ENCODE data around the gene ITPR3. TPM values are rescaled to one million over a fixed set of nuclear protein-coding genes. Genes with fewer than 3 reads are reported as not detected.

The ITPR3 gene
- polyA plus RNA-seq, 1 donor (not counting 4 experiments of a cell fraction or from before 2014, with no cell fraction given) = 43.3 TPM

DNA sequence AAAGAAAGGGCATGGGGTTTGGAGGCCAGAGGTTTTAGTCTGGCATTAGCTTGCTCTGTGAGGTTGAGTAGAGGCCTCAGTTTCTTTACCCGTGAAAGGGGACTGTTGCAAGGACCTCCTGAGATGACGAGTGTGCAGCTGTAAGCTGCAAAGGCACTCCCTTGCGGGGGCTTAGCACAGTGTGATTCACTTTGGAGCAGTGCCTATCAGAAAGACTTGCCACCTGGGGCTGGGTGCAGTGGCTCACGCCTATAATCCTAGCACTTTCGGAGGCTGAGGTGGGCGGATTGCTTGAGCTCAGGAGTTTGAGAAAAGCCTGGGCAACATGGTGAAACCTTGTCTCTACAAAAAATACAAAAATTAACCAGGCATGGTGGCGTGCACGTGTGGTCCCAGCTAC lies 33.6 kb upstream of the ITPR3 start:
- FAIRE-seq = no peak
- H4K20me1 ChIP-seq (ENCODE audit: control insufficient read depth, extremely low read depth, insufficient read depth, low read length) = no peaks in the 10 kb centered on the region
- no peaks in the 10 kb centered on the region for H3K27me3 ChIP-seq (ENCODE audit: control insufficient read depth, extremely low read depth, insufficient read depth, low read length)
- no peaks in the 10 kb centered on the region for H3K9me1 ChIP-seq (ENCODE audit: control insufficient read depth, extremely low read depth, insufficient read depth, low read length)
- no peak overlapping the region for H2AFZ ChIP-seq (ENCODE audit: control insufficient read depth, low read length)
- H3K27ac ChIP-seq (ENCODE audit: control insufficient read depth, insufficient read depth, low read length) = no peak overlapping the region
- no peak for TF ChIP-seq EZH2 (IDR thresholded peaks at IDR 0.05; ENCODE audit: low read length)
- TF ChIP-seq, protein P1, sequence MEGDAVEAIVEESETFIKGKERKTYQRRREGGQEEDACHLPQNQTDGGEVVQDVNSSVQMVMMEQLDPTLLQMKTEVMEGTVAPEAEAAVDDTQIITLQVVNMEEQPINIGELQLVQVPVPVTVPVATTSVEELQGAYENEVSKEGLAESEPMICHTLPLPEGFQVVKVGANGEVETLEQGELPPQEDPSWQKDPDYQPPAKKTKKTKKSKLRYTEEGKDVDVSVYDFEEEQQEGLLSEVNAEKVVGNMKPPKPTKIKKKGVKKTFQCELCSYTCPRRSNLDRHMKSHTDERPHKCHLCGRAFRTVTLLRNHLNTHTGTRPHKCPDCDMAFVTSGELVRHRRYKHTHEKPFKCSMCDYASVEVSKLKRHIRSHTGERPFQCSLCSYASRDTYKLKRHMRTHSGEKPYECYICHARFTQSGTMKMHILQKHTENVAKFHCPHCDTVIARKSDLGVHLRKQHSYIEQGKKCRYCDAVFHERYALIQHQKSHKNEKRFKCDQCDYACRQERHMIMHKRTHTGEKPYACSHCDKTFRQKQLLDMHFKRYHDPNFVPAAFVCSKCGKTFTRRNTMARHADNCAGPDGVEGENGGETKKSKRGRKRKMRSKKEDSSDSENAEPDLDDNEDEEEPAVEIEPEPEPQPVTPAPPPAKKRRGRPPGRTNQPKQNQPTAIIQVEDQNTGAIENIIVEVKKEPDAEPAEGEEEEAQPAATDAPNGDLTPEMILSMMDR (optimal IDR thresholded peaks at IDR 0.05 in 1 of 3, IDR thresholded peaks at IDR 0.05 in 1 of 3, conservative IDR thresholded peaks at IDR 0.05 in 1 of 3; ENCODE audit: extremely low read depth in 1 of 3, insufficient read depth in 2 of 3, low read length in 3 of 3) = no peak
- no peaks in the 10 kb centered on the region for H3K79me2 ChIP-seq (ENCODE audit: control insufficient read depth, insufficient read depth, low read length)
- no peak for DNase-seq (ENCODE audit: low read depth, low spot score)
- no peaks in the 10 kb centered on the region for H3K36me3 ChIP-seq (ENCODE audit: control insufficient read depth in 2 of 2, extremely low read depth in 1 of 2, insufficient read depth in 2 of 2, low read length in 2 of 2)
- dilution Hi-C loops (cut with MboI; ENCODE audit: extremely low pct_ligation_motif_present, low sequenced_read_pairs) = no loop called here
- H3K4me3 ChIP-seq (ENCODE audit: control insufficient read depth in 2 of 3, extremely low read depth in 1 of 3, insufficient read depth in 2 of 3, low read depth in 1 of 3, low read length in 3 of 3) = no peak overlapping the region
- no peak overlapping the region for H3K4me2 ChIP-seq (ENCODE audit: control insufficient read depth, extremely low read depth, insufficient read depth, low read depth, low read length)
- H3K4me1 ChIP-seq (ENCODE audit: control insufficient read depth, extremely low read depth, insufficient read depth, low read length) = peaks cover 39% of the 10 kb centered on the region
- H3K9me3 ChIP-seq (ENCODE audit: control insufficient read depth, low read depth, low read length) = no peaks in the 10 kb centered on the region
- H3K9ac ChIP-seq (ENCODE audit: control insufficient read depth, extremely low read depth, insufficient read depth, low read length) = no peak overlapping the region

DNA sequence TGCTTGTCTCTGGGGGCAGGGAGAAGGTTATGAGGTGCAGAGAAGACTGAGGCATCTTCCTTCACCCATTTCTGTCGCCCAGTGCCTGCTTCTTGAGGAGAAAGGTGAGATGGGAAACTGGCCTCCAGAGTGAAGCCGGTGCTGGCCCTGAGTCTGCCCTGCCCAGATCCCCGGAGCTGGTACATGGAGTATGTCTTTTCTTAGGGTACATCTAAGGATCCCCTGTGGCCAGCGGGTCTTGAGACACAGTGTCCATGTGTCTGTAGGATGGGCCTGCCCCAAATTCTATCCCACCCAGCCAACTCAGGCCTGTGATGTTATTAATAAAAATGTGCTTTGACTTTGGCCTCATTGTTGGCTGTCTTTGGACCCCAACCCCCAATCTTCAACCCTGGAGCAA lies 32.2 kb upstream of the ITPR3 start:
- DNase-seq (ENCODE audit: low read depth, low spot score) (no peak), FAIRE-seq (no peak)
- Histone ChIP-seq H3K27ac (ENCODE audit: control insufficient read depth, insufficient read depth, low read length) (no peak overlapping the region), H3K27me3 (ENCODE audit: control insufficient read depth, extremely low read depth, insufficient read depth, low read length) (no peaks in the 10 kb centered on the region), H3K4me1 (ENCODE audit: control insufficient read depth, extremely low read depth, insufficient read depth, low read length) (peaks cover 49% of the 10 kb centered on the region), H4K20me1 (ENCODE audit: control insufficient read depth, extremely low read depth, insufficient read depth, low read length) (no peaks in the 10 kb centered on the region), H3K9me3 (ENCODE audit: control insufficient read depth, low read depth, low read length) (no peaks in the 10 kb centered on the region), H3K4me3 (ENCODE audit: control insufficient read depth in 2 of 3, extremely low read depth in 1 of 3, insufficient read depth in 2 of 3, low read depth in 1 of 3, low read length in 3 of 3) (no peak overlapping the region), H3K79me2 (ENCODE audit: control insufficient read depth, insufficient read depth, low read length) (no peaks in the 10 kb centered on the region), H3K9me1 (ENCODE audit: control insufficient read depth, extremely low read depth, insufficient read depth, low read length) (no peaks in the 10 kb centered on the region), H3K36me3 (ENCODE audit: control insufficient read depth in 2 of 2, extremely low read depth in 1 of 2, insufficient read depth in 2 of 2, low read length in 2 of 2) (no peaks in the 10 kb centered on the region), H3K9ac (ENCODE audit: control insufficient read depth, extremely low read depth, insufficient read depth, low read length) (no peak overlapping the region), H3K4me2 (ENCODE audit: control insufficient read depth, extremely low read depth, insufficient read depth, low read depth, low read length) (no peak overlapping the region), H2AFZ (ENCODE audit: control insufficient read depth, low read length) (no peak overlapping the region)
- TF ChIP-seq EZH2 (IDR thresholded peaks at IDR 0.05; ENCODE audit: low read length) = no peak
- dilution Hi-C loops (cut with MboI; ENCODE audit: extremely low pct_ligation_motif_present, low sequenced_read_pairs) = no loop called here

DNA sequence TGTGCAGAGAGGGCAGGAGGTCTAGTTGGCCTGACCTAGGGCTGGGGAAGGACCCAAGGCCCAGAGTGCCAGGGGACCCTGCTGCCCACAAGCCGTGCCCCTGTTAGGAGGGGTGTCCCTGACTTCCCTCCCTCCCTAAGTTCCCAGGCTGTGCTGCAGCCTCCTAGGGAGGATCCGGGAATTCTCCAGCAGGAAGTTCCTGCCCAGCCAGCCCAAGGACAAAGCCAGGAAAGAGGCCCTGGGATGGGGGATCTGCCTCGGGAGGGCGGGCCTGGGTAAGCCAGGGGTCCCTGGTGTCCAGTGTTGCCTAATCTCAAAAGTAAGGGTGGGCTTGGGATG lies 31.8 kb upstream of the ITPR3 start:
- H3K4me2 ChIP-seq (ENCODE audit: control insufficient read depth, extremely low read depth, insufficient read depth, low read depth, low read length) = no peak overlapping the region
- dilution Hi-C loops (cut with MboI; ENCODE audit: extremely low pct_ligation_motif_present, low sequenced_read_pairs) = no loop called here
- H3K27ac ChIP-seq (ENCODE audit: control insufficient read depth, insufficient read depth, low read length) = peak overlapping the region; percentile 96

More for the DNA sequence above, 31.8 kb upstream of the ITPR3 start:
- H3K9me1 ChIP-seq (ENCODE audit: control insufficient read depth, extremely low read depth, insufficient read depth, low read length) = no peaks in the 10 kb centered on the region
- peak overlapping the region; percentile 82 for H3K9ac ChIP-seq (ENCODE audit: control insufficient read depth, extremely low read depth, insufficient read depth, low read length)
- H3K4me3 ChIP-seq (ENCODE audit: control insufficient read depth in 2 of 3, extremely low read depth in 1 of 3, insufficient read depth in 2 of 3, low read depth in 1 of 3, low read length in 3 of 3) = no peak overlapping the region
- no peak for TF ChIP-seq EZH2 (IDR thresholded peaks at IDR 0.05; ENCODE audit: low read length)
- TF ChIP-seq, protein P1 (optimal IDR thresholded peaks at IDR 0.05 in 1 of 3, IDR thresholded peaks at IDR 0.05 in 1 of 3, conservative IDR thresholded peaks at IDR 0.05 in 1 of 3; ENCODE audit: extremely low read depth in 1 of 3, insufficient read depth in 2 of 3, low read length in 3 of 3) = no peak
- H3K27me3 ChIP-seq (ENCODE audit: control insufficient read depth, extremely low read depth, insufficient read depth, low read length) = no peaks in the 10 kb centered on the region
- DNase-seq (ENCODE audit: low read depth, low spot score) (no peak), FAIRE-seq (no peak)
- peaks cover 49% of the 10 kb centered on the region for H3K4me1 ChIP-seq (ENCODE audit: control insufficient read depth, extremely low read depth, insufficient read depth, low read length)
- H4K20me1 ChIP-seq (ENCODE audit: control insufficient read depth, extremely low read depth, insufficient read depth, low read length) = no peaks in the 10 kb centered on the region
- peak overlapping the region; percentile 47 for H2AFZ ChIP-seq (ENCODE audit: control insufficient read depth, low read length)
- no peaks in the 10 kb centered on the region for H3K79me2 ChIP-seq (ENCODE audit: control insufficient read depth, insufficient read depth, low read length)
- H3K9me3 ChIP-seq (ENCODE audit: control insufficient read depth, low read depth, low read length) = no peaks in the 10 kb centered on the region
- H3K36me3 ChIP-seq (ENCODE audit: control insufficient read depth in 2 of 2, extremely low read depth in 1 of 2, insufficient read depth in 2 of 2, low read length in 2 of 2) = no peaks in the 10 kb centered on the region

All from keratinocyte (primary cell).